WERI-Rb-1 (cell line): Measurements from ENCODE around the gene HOOK1.

ENCODE experiments used
- DNase-seq: peaks from one replicate; pipeline ENCODE4 v3.0.0-alpha.2; 2020
- H3K27ac ChIP-seq: fragments of 250-450 bp; sonication (Bioruptor Pico); 2 replicates; pipeline ENCODE4 v1.5.1; 2020; ENCODE audit warnings: mild to moderate bottlenecking, moderate library complexity
- H3K27me3 ChIP-seq: fragments of 250-450 bp; sonication (Bioruptor Pico); 2 replicates; pipeline ENCODE4 v1.5.1; 2021; ENCODE audit warnings: mild to moderate bottlenecking, low read depth, moderate library complexity; ENCODE audit not compliant: insufficient read depth, severe bottlenecking
- H3K36me3 ChIP-seq: fragments of 250-450 bp; sonication (Bioruptor Pico); 2 replicates; pipeline ENCODE4 v1.5.1; 2020; ENCODE audit warnings: mild to moderate bottlenecking, moderate library complexity
- H3K4me3 ChIP-seq: 2 replicates; pipeline ENCODE4 v1.5.1; 2011; ENCODE audit warnings: low read depth, mild to moderate bottlenecking, control low read depth, low read length
- H3K9me3 ChIP-seq: fragments of 250-450 bp; sonication (Bioruptor Pico); 2 replicates; pipeline ENCODE4 v1.5.1; 2021; ENCODE audit warnings: mild to moderate bottlenecking, moderate library complexity; ENCODE audit not compliant: severe bottlenecking
- CTCF ChIP-seq: IDR thresholded peaks from 2 replicates; pipeline ENCODE4 v1.5.1; 2011; ENCODE audit warnings: low read depth, mild to moderate bottlenecking, control low read depth, inconsistent platforms, low read length

Gene HOOK1

GRCh38 chr1:59769736-59770095 is 45.0 kb upstream of the HOOK1 start:
- H3K27me3 ChIP-seq, result no peaks in the 10 kb centered on the region
- H3K9me3 ChIP-seq, result no peaks in the 10 kb centered on the region
- DNase-seq, result no peak
- no peak for TF ChIP-seq CTCF
- no peaks in the 10 kb centered on the region for H3K36me3 ChIP-seq
- H3K4me3 ChIP-seq, result no peak overlapping the region
- H3K27ac ChIP-seq, result no peak overlapping the region

- TF ChIP-seq CTCF, result no peak
- H3K9me3 ChIP-seq, result no peaks in the 10 kb centered on the region
- no peak for DNase-seq
- H3K36me3 ChIP-seq, result no peaks in the 10 kb centered on the region
- H3K4me3 ChIP-seq, result no peak overlapping the region
- no peak overlapping the region for H3K27ac ChIP-seq
- no peaks in the 10 kb centered on the region for H3K27me3 ChIP-seq
These were observed 43.4 kb upstream of the HOOK1 start for GRCh38 chr1:59771361-59771760.

DNA sequence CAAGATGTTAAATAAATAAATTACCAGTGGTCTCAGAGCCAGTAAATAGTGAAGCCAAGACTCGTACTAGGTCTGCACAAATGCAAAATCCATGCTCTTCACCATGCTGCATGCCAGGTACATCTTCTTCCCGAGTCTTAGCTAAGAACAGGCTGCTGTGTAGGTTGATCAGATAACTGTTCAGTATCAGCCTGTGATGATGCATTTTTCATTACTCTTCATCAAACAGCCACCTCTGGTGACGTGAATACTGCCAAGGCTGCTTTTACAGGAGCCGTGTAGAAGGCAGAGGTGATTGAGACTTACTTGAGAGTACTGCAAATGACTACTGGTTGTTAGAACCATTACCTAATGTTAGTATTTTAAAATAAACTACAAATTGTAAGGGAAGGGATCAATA is 39.3 kb upstream of the HOOK1 start:
- no peaks in the 10 kb centered on the region for H3K9me3 ChIP-seq
- no peak for TF ChIP-seq CTCF
- H3K27ac ChIP-seq, result no peak overlapping the region
- H3K4me3 ChIP-seq, result no peak overlapping the region
- no peaks in the 10 kb centered on the region for H3K36me3 ChIP-seq
- no peaks in the 10 kb centered on the region for H3K27me3 ChIP-seq
- no peak for DNase-seq

DNA sequence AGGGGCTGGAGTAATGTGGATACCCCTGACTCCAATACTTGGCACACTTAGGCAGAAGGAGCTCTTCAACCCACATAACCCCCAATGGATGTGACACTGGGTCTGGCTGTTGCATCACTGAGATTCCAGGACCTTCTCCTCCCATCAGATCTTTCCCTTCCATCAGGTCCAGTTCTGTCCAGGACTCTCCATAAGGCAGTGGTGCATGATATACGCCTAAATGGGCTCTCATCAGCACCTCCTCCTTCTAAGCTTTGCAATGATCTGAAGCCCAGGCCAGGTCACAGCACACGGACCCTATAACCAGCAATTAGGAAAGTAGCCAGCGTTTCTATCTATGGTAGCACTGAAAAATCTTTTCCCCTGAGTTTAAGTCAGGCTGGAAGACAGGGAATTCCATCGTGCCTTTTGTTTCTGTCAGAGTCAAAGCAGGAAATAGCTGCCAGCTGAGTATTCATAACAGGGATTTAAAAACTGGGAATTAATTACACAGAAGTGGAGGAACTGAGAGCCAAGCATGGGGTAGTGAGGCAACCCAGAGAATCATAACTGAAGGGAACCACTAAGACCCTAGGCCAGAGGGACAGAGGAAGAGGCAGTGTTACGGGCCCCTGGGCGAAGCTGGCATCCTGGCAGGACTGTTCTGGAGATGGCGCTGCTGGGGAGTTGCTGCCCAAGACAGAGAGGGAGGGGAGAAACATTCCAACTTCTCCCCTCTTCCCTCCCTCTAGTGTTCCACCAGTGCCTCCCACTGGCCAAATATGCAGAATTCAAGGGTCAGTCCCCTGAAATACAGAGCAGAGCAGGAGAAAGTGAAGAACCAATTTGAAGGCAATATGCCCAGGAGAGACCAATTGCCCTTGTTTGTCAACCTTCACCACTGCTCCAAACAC is 37.5 kb upstream of the HOOK1 start:
- no peaks in the 10 kb centered on the region for H3K27me3 ChIP-seq
- no peak for DNase-seq

GRCh38 chr1:59779949-59780348 is 34.8 kb upstream of the HOOK1 start:
- no peaks in the 10 kb centered on the region for H3K9me3 ChIP-seq
- peak; percentile 10 for DNase-seq
- H3K27ac ChIP-seq, result no peak overlapping the region
- no peaks in the 10 kb centered on the region for H3K27me3 ChIP-seq
- H3K36me3 ChIP-seq, result no peaks in the 10 kb centered on the region
- TF ChIP-seq CTCF, result peak; percentile 39
- no peak overlapping the region for H3K4me3 ChIP-seq

More for the DNA sequence above, 37.5 kb upstream of the HOOK1 start:
- H3K27ac ChIP-seq, result no peak overlapping the region
- H3K36me3 ChIP-seq, result no peaks in the 10 kb centered on the region
- H3K4me3 ChIP-seq, result no peak overlapping the region
- no peaks in the 10 kb centered on the region for H3K9me3 ChIP-seq
- TF ChIP-seq CTCF, result peak; percentile 26; the same call in 1 of the 2 replicates

- DNase-seq, result no peak
- no peaks in the 10 kb centered on the region for H3K36me3 ChIP-seq
- H3K27ac ChIP-seq, result no peak overlapping the region
- TF ChIP-seq CTCF, result no peak
- H3K27me3 ChIP-seq, result no peaks in the 10 kb centered on the region
- H3K9me3 ChIP-seq, result no peaks in the 10 kb centered on the region
- no peak overlapping the region for H3K4me3 ChIP-seq
These were observed 25.9 kb upstream of the HOOK1 start for GRCh38 chr1:59788825-59789224.
